Measurements from ENCODE around the gene TRMT1L. TPM values are rescaled to one million over a fixed set of nuclear protein-coding genes. Genes with fewer than 3 reads are reported as not detected.
"Not testable (repeated sequence)": the region's sequence is repeated elsewhere in the genome, so short reads cannot be mapped to it uniquely, and the experiment has no call there.

TRMT1L gene
- 10 to 100 TPM; 21.6 to 27.6 (median 26.2) TPM for polyA plus RNA-seq (ENCODE audit: insufficient read length in 4 of 4)

- peak; percentile 95 to 99 (median 98) for DNase-seq (ENCODE audit: low read depth in 4 of 4, low spot score in 2 of 4)
Observed at GRCh38 chr1:185156854-185157598, at the start of gene TRMT1L, which contains the start of gene SWT1. TSS of gene TRMT1L (minus strand) at chr1:185156953. CDS start at chr1:185156712, 241 bp downstream. TSS of gene SWT1 (plus strand) at chr1:185157167. CDS start at chr1:185160842, 3,675 bp downstream.

- no peak for DNase-seq (ENCODE audit: low read depth in 4 of 4, low spot score in 2 of 4)
Observed at GRCh38 chr1:185200889-185201288, 44.1 kb upstream of the TRMT1L start.

GRCh38 chr1:185198712-185199111 is 42.0 kb upstream of the TRMT1L start:
- not testable (repeated sequence) for DNase-seq (ENCODE audit: low read depth in 4 of 4, low spot score in 2 of 4)

- no peak for DNase-seq (ENCODE audit: low read depth in 4 of 4, low spot score in 2 of 4)
Observed at GRCh38 chr1:185193756-185194155, 37.0 kb upstream of the TRMT1L start.

- peak in 3 of 4 donors; percentile 63 to 66 (median 65) for DNase-seq (ENCODE audit: low read depth in 4 of 4, low spot score in 2 of 4)
Observed at GRCh38 chr1:185170291-185170848, 13.6 kb upstream of the TRMT1L start.

- no peak for DNase-seq (ENCODE audit: low read depth in 4 of 4, low spot score in 2 of 4)
Observed at GRCh38 chr1:185166106-185166505, 9.4 kb upstream of the TRMT1L start.

GRCh38 chr1:185162491-185162890 is 5.7 kb upstream of the TRMT1L start:
- DNase-seq (ENCODE audit: low read depth in 4 of 4, low spot score in 2 of 4) = no peak

- DNase-seq (ENCODE audit: low read depth in 4 of 4, low spot score in 2 of 4) = no peak
Observed at GRCh38 chr1:185159966-185160365, 3.2 kb upstream of the TRMT1L start.

- DNase-seq (ENCODE audit: low read depth in 4 of 4, low spot score in 2 of 4) = no peak
Observed at GRCh38 chr1:185158800-185159199, 2.0 kb upstream of the TRMT1L start.

- peak in 1 of 4 donors; percentile 18 for DNase-seq (ENCODE audit: low read depth in 4 of 4, low spot score in 2 of 4)
Observed at GRCh38 chr1:185157599-185158412, 1.1 kb upstream of the TRMT1L start.

GRCh38 chr1:185156288-185156853 is 382 bp downstream of the TRMT1L start:
- DNase-seq (ENCODE audit: low read depth in 4 of 4, low spot score in 2 of 4) = peak in 3 of 4 donors; percentile 37 to 70 (median 60)

GRCh38 chr1:185155600-185156287 is 1.0 kb downstream of the TRMT1L start:
- DNase-seq (ENCODE audit: low read depth in 4 of 4, low spot score in 2 of 4) = peak in 2 of 4 donors; percentile 40 to 55

- no peak for DNase-seq (ENCODE audit: low read depth in 4 of 4, low spot score in 2 of 4)
Observed at GRCh38 chr1:185154912-185155513, 1.7 kb downstream of the TRMT1L start.

- DNase-seq (ENCODE audit: low read depth in 4 of 4, low spot score in 2 of 4) = no peak
Observed at GRCh38 chr1:185152187-185152767, 4.5 kb downstream of the TRMT1L start.

- DNase-seq (ENCODE audit: low read depth in 4 of 4, low spot score in 2 of 4) = no peak
Observed at GRCh38 chr1:185151215-185151614, 5.5 kb downstream of the TRMT1L start.

- DNase-seq (ENCODE audit: low read depth in 4 of 4, low spot score in 2 of 4) = no peak
Observed at GRCh38 chr1:185144233-185144632, 12.5 kb downstream of the TRMT1L start.

GRCh38 chr1:185139246-185139645 is 17.5 kb downstream of the TRMT1L start:
- DNase-seq (ENCODE audit: low read depth in 4 of 4, low spot score in 2 of 4) = no peak

- DNase-seq (ENCODE audit: low read depth in 4 of 4, low spot score in 2 of 4) = no peak
Observed at GRCh38 chr1:185137896-185138545, 18.7 kb downstream of the TRMT1L start.

- no peak for DNase-seq (ENCODE audit: low read depth in 4 of 4, low spot score in 2 of 4)
Observed at GRCh38 chr1:185132534-185132933, 24.2 kb downstream of the TRMT1L start.

All from left renal cortex interstitium (tissue), 4 donors.